ENCODE results near the gene URB2.
"Not testable (repeated sequence)": the region's sequence is repeated elsewhere in the genome, so short reads cannot be mapped to it uniquely, and the experiment has no call there.

URB2 gene

GRCh38 chr1:229696385-229696784 is 70.3 kb downstream of the URB2 start:
- no peak for DNase-seq

GRCh38 chr1:229699613-229700267 is 73.7 kb downstream of the URB2 start:
- no peak for DNase-seq

- DNase-seq = no peak
Measured at GRCh38 chr1:229704157-229704556, 78.1 kb downstream of the URB2 start.

GRCh38 chr1:229705152-229705551 is 79.1 kb downstream of the URB2 start:
- not testable (repeated sequence) for DNase-seq

- DNase-seq = not testable (repeated sequence)
Measured at GRCh38 chr1:229707127-229707526, 81.1 kb downstream of the URB2 start.

GRCh38 chr1:229709500-229710013 is 83.5 kb downstream of the URB2 start:
- no peak for DNase-seq

Measured in GF-D8 (cell line).